ENCODE measurements around the gene CMSS1.

CMSS1 gene

GRCh38 chr3:100209948-100210771 is 392.5 kb downstream of the CMSS1 start:
- H3K4me3 ChIP-seq (ENCODE audit: low read depth, low read length) = no peak overlapping the region
- no peak for TF ChIP-seq CTCF (IDR thresholded peaks at IDR 0.05; ENCODE audit: low read depth, low read length)

- no peak overlapping the region for H3K4me3 ChIP-seq (ENCODE audit: low read depth, low read length)
- TF ChIP-seq CTCF (IDR thresholded peaks at IDR 0.05; ENCODE audit: low read depth, low read length) = no peak
Observed at GRCh38 chr3:100210772-100211135, 393.1 kb downstream of the CMSS1 start.

- TF ChIP-seq CTCF (IDR thresholded peaks at IDR 0.05; ENCODE audit: low read depth, low read length) = no peak
- H3K4me3 ChIP-seq (ENCODE audit: low read depth, low read length) = no peak overlapping the region
Observed at GRCh38 chr3:100213891-100214573, 396.4 kb downstream of the CMSS1 start.

- TF ChIP-seq CTCF (IDR thresholded peaks at IDR 0.05; ENCODE audit: low read depth, low read length) = no peak
- H3K4me3 ChIP-seq (ENCODE audit: low read depth, low read length) = no peak overlapping the region
Observed at GRCh38 chr3:100214574-100214964, 396.9 kb downstream of the CMSS1 start.

GRCh38 chr3:100216713-100217112 is 399.1 kb downstream of the CMSS1 start:
- TF ChIP-seq CTCF (IDR thresholded peaks at IDR 0.05; ENCODE audit: low read depth, low read length) = no peak
- H3K4me3 ChIP-seq (ENCODE audit: low read depth, low read length) = no peak overlapping the region

- H3K4me3 ChIP-seq (ENCODE audit: low read depth, low read length) = no peak overlapping the region
- TF ChIP-seq CTCF (IDR thresholded peaks at IDR 0.05; ENCODE audit: low read depth, low read length) = no peak
Observed at GRCh38 chr3:100221159-100221558, 403.5 kb downstream of the CMSS1 start.

GRCh38 chr3:100225193-100225592 is 407.5 kb downstream of the CMSS1 start:
- TF ChIP-seq CTCF (IDR thresholded peaks at IDR 0.05; ENCODE audit: low read depth, low read length) = no peak
- H3K4me3 ChIP-seq (ENCODE audit: low read depth, low read length) = no peak overlapping the region

All from WI38 (cell line).